SKM-1 (cell line): ENCODE results near the gene CD300A.

Experiments used
- DNase-seq: peaks from one replicate; lab custom pipeline; 2025; ENCODE audit not compliant: unreplicated experiment; lab: John Stamatoyannopoulos, UW

Gene CD300A

DNA sequence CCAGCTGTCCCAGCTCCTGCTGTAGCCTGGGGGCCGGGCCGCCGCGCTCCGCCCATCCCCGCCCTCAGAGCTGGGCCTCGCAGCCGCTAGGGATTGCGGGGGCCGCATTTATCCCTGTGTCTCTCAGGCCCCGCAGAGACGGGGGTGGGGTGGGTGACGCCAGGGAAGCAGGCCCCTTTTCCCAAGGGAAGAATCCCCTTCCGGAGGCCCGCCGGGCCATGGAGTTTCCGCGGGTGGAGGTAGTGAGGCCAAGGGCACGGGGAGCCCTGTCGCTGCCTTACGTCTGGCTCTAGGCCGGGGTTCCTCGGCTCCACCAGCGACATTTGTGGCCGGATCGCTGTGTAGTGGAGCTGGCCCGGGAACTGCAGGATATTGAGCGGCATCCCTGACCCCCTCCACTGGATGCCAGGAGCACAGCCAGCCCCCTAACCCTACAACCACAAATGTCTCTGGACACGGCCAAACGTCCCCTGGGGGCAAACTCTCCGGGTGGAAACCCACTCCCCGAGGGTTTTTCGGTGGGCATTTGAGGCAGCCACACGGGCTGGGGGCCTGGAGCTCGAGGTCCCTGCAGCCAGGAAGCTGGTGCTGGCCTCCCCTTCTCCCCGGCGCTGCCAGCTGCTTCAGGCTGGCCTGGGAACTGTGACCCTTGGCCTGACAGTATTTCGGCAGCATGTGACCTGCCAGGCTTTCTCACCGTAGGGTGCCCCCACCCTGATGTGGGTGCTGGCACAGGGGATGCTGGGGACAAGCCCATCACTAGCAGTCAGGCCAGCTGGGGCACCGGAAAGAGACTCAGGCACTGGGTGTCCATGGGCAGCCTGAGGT is 12.0 kb upstream of the CD300A start:
- DNase-seq = no peak

DNA sequence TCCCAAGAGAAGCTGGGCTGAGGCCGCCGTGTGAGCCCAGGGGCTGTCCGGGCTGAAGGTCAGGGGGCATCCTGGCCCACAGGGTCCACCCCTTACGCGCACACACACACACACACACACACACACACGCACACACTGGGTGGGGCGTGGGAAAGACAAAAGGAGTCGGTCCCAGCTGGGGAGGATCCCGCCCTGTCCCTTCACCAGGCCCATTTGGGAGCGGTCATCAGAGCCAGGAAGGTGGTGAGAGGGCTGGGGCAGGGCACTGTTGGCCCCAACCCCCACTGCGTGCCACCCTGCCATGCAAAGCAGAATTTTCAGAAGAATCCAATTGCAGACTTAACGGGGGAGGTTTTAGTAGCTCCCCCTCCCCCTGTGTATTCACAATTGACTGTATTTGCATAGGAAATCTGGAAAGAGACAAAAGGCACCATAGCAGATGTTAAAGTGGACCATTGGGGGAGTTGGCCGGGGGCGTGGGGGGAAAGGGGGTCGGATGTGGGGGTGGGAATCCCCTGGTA is 11.3 kb upstream of the CD300A start:
- DNase-seq = no peak

DNA sequence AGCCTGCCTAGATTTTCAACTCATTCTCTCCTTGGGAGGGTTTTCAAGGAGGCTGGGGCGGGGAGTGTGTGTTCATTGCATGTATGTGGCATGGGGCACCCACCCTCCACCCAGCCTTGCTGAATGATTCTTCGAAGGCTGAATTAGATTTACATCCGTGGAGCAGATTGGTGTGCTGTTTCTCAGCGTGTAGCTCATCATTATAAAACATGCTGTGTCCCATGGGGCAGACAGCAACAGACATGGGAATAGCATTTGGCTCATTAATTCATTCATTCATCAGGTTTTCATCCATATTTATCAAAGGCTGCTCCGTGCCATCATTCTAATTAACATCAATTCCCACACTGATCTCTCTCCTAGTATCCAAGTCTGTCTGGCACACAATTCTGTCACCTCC is 10.6 kb upstream of the CD300A start:
- no peak for DNase-seq

DNA sequence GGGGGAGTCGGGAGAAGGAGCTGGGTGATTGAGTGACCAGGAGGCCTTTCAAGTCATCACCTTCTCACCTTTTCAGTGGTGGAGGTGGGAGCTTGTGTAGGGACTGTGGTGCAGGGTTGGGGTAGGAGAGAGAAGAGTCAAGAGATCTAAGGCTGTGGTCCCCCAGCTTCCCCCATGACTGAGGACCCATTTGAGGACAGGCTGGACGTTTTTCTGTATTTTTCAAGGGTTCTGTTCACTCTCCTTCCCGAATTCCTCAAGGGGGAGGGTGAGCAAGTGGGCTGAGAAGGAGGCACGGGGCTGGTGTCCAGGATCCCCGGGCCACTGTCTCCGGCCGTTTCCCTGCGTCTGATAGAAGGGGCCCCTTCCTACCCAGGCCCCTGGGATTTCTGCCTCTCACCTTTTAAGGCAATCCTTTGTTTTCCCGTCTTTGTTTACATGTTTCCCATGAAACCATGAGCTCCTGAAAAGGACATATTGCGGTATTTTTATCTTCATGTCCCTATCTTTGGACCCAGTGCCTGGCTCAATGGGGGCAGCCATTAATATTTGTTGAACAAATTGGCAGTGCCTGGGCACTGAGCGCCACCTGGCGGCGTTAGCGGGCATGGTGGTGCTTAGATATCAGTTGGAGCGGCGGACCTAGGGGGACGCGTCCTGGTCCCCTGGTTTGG is 9.2 kb upstream of the CD300A start:
- DNase-seq = peak; percentile 35

DNA sequence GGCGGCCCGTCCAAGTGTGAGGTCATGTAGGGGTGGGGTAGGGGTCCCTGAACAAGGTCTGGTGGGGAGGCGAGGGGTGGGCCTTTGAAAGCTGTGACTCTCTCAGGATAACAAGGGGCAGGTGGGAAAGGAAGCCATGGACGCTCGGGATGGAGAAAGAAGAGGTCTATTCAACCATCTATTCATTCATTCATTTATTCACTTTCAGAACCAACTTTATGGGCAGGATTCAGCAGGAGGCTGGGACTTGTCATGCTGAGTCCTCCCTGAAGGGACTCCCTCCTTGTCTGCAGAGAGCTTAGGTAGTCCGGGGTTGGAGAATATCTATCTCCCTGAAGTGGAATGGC is 8.6 kb upstream of the CD300A start:
- no peak for DNase-seq

DNA sequence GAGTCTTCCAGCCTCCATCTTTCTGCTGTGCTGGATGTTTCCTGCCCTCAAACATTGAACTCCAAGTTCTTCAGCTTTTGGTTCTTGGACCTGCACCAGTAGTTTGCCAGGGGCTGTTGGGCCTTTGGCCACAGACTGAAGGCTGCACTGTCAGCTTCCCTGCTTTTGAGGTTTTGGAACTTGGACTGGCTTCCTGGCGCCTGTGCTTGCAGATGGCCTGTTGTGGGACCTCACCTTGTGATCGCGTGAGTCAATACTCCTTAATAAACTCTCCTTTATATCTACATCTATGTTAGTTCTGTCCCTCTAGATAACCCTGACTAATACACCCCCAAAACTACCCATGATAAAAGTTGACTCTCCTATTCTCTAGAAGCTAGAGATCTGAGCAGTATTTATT is 7.6 kb upstream of the CD300A start:
- DNase-seq = no peak

DNA sequence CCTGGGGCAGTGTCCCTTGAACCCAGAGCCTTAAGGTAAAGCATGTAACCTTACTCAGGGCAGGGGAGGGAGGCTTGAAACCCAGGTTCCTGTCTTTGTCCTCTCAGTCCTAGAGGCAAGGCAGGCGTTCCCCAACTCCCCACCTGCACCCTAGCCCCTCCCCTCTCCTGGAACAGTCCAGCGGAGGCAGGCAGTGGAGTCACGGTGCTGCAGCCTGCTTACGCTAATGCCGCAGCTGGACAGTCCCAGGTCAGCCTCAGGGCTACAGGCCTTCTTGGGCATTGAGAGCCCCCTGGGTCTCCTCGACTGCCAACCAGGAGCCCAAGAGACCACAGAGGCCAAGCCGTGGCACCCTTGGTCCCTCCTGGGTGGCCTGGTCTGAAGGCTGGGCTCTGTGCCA is 6.8 kb upstream of the CD300A start:
- no peak for DNase-seq

DNA sequence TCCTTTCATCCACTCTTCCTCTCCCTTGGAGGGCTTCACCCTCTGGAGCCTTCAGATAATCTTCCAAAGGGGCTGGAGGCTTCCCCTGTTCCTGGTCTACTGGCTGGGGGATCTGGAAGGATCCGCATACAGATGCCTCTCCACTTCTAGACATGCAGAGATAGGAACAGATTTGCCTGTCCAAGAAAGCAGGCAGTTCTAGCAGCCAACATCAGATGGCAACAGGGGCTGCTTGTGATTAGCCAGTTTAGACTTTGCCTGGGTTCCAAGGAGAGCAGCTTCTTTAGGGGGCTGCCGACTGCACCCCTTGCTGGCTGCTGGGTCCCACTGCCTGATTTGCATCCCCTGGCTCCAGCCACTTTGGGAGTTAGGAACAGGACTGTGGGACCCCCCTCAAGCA is 6.2 kb upstream of the CD300A start:
- no peak for DNase-seq

DNA sequence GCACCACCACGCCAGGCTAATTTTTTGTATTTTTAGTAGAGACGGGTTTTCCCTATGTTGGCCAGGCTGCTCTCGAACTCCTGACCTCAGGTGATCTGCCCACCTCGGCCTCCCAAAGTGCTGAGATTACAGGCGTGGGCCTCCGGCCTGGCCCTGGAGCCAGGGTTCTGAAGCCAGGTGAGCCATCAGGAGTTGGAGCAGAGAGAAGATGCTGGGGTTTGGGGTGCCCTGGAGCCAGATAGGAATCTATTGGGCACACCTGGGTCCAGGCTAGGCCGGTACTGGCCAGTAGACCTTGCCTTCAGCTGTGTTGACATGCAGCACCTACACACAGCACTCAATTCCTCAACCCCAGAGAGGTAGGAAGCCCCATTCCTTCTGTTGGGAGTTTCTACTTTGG is 5.4 kb upstream of the CD300A start:
- no peak for DNase-seq

DNA sequence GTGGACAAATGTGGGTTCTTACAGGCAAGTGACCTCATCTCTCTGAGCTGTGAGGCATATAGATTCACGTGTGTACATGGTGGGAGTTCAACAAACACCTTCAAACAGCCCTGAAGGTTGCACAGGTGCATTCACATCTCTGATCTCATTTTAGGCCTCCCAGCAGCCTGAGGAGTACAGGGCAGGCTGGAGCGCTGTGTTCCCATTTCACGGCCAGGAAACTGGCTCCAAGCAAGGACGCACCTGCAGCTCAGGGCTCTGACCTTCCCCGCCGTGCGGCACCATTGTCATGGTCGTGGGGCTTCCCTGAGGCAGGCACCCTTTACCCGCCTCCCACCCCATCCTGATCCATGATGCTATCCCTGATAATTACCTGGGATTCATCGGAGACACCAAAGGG is 4.8 kb upstream of the CD300A start:
- DNase-seq = no peak

DNA sequence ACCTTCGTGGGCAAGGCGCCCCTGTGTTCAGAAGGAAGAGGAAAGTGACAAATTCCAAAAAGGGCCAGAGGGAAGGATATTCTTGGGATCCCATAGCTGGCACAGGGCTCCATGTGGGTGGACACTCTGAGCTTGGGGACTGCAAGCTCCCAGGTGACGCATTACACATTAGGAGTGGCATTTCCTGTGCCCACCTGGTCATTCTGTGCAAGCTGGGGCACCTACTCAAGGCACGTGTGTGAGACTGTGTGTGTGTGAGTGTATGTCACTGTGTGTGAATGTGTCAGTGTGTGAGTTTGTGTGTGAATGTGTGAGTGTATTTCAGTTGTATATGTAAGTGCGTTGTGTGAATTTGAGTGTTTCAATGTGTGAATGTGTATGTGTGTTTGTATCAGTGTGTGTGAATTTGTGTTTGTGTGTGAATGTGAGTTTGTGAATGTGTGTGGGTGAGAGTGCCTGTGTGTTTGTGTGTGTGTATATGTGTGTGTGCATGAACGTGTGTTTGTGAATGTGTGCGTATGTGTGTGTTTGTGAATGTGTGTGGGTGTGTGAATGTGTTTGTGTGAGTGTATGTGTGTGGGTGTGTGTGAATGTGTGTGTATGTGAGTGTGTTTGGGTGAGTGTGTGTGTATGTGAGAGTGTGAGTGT is 1.6 kb upstream of the CD300A start:
- no peak for DNase-seq

DNA sequence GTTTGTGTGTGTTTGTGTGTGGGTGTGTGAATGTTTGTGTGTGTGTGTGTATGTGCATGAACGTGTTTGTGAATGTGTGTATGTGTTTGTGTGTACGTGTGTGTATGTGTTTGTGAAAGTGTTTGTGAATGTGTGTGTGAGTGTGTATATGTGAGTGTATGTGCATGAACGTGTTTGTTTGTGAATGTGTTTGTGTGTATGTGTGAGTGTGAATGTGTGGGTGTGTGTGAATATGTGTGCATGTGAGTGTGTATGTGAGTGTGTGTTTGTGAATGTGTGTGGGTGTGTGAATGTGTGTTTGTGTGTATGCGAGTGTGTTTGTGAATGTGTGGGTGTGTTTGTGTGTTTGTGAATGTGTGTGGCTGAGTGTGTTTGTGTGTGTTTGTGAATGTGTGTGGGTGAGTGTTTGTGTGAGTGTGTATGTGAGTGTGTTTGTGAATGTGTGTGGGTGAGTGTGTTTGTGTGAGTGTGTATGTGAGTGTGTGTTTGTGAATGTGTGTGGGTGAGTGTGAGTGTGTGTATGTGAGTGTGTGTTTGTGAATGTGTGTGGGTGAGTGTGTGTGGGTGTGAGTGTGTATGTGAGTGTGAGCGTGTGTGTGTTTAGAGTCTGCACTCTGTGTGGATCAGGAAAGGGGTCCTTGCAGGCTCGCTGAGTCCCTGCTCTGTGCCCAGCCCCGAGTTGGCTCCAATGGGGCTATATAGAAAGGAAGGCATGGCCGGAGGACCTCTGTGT is 890 bp upstream of the CD300A start:
- no peak for DNase-seq

DNA sequence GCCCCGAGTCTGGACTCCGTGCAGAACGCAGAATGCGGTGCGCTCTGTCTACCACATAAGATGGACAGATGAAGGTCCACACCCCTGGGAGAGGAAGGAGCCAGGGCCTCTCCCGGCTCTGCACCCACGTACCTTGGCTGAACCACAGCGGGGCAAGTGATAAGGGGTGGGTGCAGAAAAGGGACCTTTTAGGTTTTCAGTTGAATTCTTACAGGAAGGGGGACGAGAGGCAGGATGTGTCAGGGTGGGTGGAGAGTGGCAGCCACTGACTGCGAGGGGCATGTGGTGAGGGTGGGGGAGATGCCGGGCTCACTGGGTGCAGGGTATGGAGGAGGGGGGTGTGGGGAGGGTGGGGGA is 372 bp downstream of the CD300A start:
- DNase-seq = no peak

DNA sequence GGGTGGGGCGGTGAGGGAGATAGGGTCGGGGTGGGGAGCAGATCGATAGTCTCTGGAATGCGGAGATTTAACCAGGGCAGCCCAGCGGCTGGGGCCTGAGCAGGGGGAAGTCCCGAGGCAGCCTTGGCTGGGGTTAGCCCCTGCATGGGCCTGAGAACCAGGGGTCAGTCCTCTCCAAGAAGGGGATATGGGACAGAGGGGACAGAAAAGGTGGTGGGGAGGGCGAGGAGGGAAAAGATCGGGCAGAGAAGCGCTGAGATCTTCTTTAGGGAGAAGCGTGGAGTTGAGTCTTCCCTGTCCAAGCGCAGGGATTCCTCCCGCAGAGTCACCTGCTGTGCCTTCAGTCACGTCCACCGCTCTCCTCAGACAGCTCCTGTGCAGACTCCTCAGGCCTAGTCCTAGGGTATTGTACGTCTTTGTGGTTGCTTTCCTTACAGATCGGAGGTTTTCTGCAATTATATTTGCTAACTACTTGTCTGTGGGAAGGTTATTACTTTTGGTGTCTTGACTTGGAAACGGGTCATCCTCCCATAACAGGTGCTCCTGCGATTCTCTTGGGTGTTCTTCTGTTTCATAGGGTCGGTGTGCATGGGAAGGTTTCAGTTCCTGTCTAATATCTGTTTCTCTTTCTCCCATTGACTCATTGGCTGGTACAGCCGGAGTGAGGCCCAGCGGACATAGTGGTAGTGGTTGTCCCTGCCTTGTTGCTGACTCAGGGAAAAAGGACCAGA is 952 bp downstream of the CD300A start:
- peak; percentile 29 for DNase-seq

DNA sequence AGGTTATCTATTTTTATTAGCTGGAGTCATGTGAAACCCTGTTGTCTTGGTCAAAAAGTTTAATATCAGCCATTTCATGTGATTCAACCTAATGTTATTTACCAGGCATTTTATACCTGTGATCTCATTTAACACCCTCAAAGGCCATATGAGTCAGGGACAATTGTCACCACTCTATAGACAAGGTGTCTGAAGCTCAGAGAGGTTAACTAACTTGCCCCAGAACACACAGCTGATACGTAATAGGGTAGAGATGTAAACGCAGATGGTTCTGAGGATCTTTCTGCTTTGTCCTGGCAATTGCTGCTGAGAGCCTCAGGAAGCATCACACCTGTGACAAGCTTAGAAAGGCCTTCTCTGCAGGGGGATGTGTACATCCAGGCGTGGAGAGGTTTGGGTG is 4.9 kb downstream of the CD300A start:
- DNase-seq = no peak

DNA sequence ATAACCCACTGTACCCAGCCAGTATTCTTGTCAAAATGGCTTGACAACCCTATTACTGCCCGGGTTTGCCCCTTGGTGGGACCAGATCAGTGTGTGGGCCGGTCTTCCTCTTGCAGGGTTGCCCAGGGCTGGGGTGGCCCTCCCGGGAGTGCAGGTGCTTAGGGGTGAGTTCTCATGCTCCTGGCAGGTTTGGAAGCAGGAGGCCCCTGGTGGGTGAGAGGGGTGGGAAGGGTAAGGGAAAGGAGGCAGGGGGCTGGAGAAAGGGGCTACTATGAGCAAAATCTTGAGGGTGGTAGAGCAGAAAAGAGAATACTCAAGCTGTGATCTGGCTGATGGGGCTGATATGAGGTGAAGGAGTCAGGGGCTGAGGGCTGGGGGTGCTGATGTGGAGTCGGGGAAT is 6.5 kb downstream of the CD300A start:
- no peak for DNase-seq

DNA sequence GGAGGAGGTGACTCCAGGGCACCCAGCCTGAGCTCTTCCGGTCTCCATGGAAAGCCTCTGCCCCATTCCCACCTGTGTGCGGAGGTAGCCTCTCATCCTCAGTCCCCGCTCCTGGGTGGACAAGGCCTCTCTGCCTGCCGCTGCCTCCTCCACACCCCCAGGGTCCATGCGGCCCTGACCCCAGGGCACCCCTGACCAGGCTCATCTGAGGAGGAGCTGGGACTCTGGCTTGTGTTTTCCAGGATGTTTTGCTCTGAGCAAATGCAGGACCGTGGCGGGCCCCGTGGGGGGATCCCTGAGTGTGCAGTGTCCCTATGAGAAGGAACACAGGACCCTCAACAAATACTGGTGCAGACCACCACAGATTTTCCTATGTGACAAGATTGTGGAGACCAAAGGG is 6.9 kb downstream of the CD300A start:
- DNase-seq = no peak

DNA sequence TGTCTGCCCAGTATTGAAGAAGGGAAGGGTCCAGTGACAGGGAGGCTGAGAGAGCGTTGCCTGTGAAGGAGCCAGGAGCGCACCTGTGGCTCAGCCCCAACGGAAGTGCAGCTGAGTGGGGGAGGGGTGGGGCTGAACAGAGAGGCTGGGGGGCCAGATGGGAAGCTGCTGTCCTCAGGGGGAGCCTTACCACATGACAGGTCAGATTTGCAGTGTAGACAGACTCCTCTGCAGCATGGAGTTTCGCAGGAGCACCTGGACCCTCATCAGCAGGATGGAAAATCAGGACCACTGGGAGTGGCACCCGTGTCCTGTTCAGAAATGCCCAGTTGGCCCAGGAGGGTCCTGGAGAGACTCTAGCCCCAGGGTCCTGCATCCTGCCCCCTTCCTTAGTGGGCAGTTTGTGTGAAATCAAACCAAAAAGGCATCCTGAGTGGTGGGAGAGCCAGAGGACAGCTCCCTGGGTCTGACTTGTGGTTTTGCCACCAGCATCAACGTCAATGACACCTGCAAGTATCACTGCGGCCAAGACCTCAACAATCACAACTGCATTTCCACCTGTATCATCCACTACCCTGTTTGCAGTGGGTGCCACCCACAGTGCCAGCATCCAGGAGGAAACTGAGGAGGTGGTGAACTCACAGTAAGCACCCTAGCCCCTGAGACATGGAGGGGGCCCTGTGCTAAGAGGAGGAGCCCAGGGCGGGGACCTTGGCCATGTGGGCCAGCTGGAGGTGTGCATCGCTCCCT is 7.8 kb downstream of the CD300A start:
- no peak for DNase-seq

DNA sequence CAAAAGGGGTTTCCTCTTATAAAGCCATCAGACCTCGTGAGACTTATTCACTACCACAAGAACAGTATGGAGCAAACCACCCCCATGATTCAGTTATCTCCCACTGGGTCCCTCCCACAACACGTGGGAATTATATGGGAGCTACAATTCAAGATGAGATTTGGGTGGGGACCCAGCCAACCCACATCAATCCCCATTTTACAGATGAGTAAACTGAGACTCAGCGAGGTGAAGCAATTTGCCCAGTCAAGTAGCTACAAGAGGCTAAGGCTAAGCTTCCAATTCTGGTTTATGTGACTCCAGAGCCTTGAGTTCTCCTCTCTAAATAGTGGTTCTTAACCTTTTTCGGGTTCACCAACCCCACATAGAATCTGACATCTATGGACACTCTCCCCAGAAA is 8.8 kb downstream of the CD300A start:
- DNase-seq = no peak

DNA sequence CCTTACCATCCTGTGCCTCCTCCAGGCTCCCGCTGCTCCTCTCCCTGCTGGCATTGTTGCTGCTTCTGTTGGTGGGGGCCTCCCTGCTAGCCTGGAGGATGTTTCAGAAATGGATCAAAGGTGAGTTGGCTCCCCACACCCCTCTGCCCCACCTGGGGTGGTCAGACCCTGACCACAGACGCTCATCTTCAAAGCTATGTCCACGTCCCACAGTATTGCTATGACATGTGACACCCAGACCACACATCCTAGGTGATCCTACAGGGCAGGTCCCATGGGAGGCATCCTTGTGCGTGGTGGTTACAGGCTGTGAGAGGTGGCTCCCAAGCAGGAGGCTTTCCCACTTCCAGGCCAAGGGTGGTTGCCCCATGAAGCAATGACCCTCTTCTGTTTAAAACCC is 11.0 kb downstream of the CD300A start:
- no peak for DNase-seq
